ENCODE results near the gene SIN3B. TPM values are rescaled to one million over a fixed set of nuclear protein-coding genes. Genes with fewer than 3 reads are reported as not detected.
A peak's percentile ranks its signal among the peaks of the same experiment; 100 is the strongest.

The SIN3B gene
- total and polyA plus RNA-seq, 12 donors = 13.9 to 37.7 (median 24.8) TPM

DNA sequence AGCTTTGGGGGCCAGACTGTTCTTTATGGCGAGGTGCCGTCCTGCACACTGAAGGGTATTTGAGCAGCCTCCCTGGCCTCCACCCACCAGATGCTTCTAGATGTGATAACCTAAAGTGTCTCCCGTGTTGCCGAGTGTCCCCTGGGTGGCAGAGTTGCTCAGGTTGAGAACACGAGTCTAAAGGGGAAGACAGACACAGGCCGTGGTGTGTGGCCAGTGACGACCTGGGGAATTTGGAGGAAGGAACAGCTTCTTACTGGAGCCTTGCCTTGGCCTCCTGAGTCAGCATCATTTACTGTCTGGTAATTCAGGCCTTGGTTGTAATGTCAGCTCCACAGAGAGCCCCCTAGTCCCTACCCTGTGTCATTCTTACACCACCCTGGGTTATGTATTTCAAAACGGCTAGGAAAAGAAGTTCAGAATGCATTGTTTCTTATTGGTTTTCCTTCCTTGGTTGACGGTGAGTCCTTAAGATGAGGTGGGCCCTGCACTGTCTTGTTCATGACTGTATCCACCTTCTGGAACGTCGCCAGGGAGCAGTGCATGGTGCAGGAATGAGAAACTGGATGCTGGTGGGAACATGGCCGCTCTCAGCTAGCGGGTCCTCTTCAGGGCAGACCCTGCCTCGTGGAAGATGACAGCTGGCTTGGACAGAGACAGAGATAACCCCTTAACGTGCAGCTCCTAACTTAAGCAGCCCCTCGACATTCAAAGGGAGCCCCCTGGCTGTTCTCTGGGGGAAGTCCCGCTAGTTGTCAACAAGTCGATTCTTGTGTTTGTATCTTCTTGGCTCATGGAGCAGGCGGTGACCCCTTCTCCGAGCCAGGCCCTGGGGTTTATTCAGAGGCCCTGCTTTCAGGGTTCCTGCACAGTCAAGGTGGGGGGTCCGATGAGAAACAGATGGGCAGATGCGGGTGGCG is 7.2 kb downstream of the SIN3B start:
- intact Hi-C loops (cut with DNase I) = loop anchor here in 2 of 10 donors (5.0 to 10.0 kb wide), 3 partner anchors 58 to 64 kb away; no protein-coding TSS in a partner anchor
- DNase-seq (no peak), ATAC-seq (peak; percentile 31 to 72 (median 48))
- H3K27ac ChIP-seq = no peak overlapping the region
- peaks cover 0 to 26% (median 1%) of the 10 kb centered on the region in 9 donors for H3K4me1 ChIP-seq
- H3K36me3 ChIP-seq = peaks cover 0 to 99% (median 36%) of the 10 kb centered on the region in 9 donors
- WGBS, 2 donors = 65 to 68% methylated on average over 23 of the region's 23 CpGs
- no peaks in the 10 kb centered on the region for H3K27me3 ChIP-seq
- H3K4me3 ChIP-seq = no peak overlapping the region
- TF ChIP-seq CTCF (IDR thresholded peaks at IDR 0.05) = peak in 2 of 9 donors; percentile 22 to 28
- H3K9me3 ChIP-seq = no peaks in the 10 kb centered on the region

- DNase-seq (no peak), ATAC-seq (no peak)
- 75 to 82% methylated on average over 4 of the region's 4 CpGs for WGBS, 2 donors
Measured at GRCh38 chr19:16837035-16837362, 7.8 kb downstream of the SIN3B start.

GRCh38 chr19:16841391-16841926 is 12.3 kb downstream of the SIN3B start:
- Histone ChIP-seq H3K4me1 (peaks cover 0 to 10% (median 0%) of the 10 kb centered on the region in 9 donors), H3K4me3 (no peak overlapping the region), H3K27me3 (no peaks in the 10 kb centered on the region), H3K9me3 (no peaks in the 10 kb centered on the region), H3K36me3 (peaks cover 0 to 99% (median 40%) of the 10 kb centered on the region in 9 donors), H3K27ac (peak overlapping the region in 1 of 10 donors; percentile 10)
- ATAC-seq = peak; percentile 34 to 75 (median 52)
- WGBS, 2 donors = 71 to 81% methylated on average over 15 of the region's 15 CpGs
- peak in 1 of 2 donors; percentile 38 for DNase-seq
- intact Hi-C loops (cut with DNase I) = no loop called here
- no peak for TF ChIP-seq CTCF (IDR thresholded peaks at IDR 0.05)

More at GRCh38 chr19:16837035-16837362, 7.8 kb downstream of the SIN3B start:
- Histone ChIP-seq H3K27me3 (no peaks in the 10 kb centered on the region), H3K36me3 (peaks cover 0 to 99% (median 34%) of the 10 kb centered on the region in 9 donors), H3K4me1 (peaks cover 0 to 25% (median 6%) of the 10 kb centered on the region in 9 donors), H3K4me3 (no peak overlapping the region), H3K9me3 (no peaks in the 10 kb centered on the region), H3K27ac (no peak overlapping the region)
- intact Hi-C loops (cut with DNase I) = loop anchor here in 2 of 10 donors (5.0 to 10.0 kb wide), 3 partner anchors 58 to 65 kb away; no protein-coding TSS in a partner anchor
- no peak for TF ChIP-seq CTCF (IDR thresholded peaks at IDR 0.05)

- Histone ChIP-seq H3K4me1 (peaks cover 0 to 9% (median 0%) of the 10 kb centered on the region in 9 donors), H3K4me3 (no peak overlapping the region), H3K9me3 (no peaks in the 10 kb centered on the region), H3K27ac (peak overlapping the region in 1 of 10 donors; percentile 31), H3K36me3 (peaks cover 6 to 100% (median 51%) of the 10 kb centered on the region in 9 donors), H3K27me3 (no peaks in the 10 kb centered on the region)
- intact Hi-C loops (cut with DNase I) = no loop called here
- no peak for DNase-seq
- TF ChIP-seq CTCF (IDR thresholded peaks at IDR 0.05) = no peak
- WGBS, 2 donors = 95 to 97% methylated on average over 16 of the region's 16 CpGs
- peak in 2 of 8 donors; percentile 3 to 49 for ATAC-seq
Measured at GRCh38 chr19:16846901-16847300, 17.7 kb downstream of the SIN3B start.
